HepG2 (cell line): ENCODE results near the gene TRIM10. TPM values are rescaled to one million over a fixed set of nuclear protein-coding genes. Genes with fewer than 3 reads are reported as not detected.
A peak's percentile ranks its signal among the peaks of the same experiment; 100 is the strongest.

Source experiments
- ATAC-seq: fragments of 200-7000 bp; cut with Tn5 transposase; 3 replicates; pipeline ENCODE4 v1.9.1; 2020; ENCODE audit warnings: mild to moderate bottlenecking, moderate library complexity
- BruUV-seq: library from RNA; stranded (reverse); fragments of 400-500 nt; replicated peaks from 2 replicates; lab custom pipeline; 2021; lab: Mats Ljungman, UMichigan
- CTCF ChIA-PET: fragments of 300-600 bp; formaldehyde crosslinking; extraction: SDS; loops from one replicate; lab custom pipeline; 2021; ENCODE audit warnings: low total read pairs, inconsistent platforms, low intra/inter-chr PET ratio; lab: Yijun Ruan, JAX
- POLR2A ChIA-PET: fragments of 350-600 bp; sonication (Branson Sonifier 250); formaldehyde crosslinking; loops from one replicate; lab custom pipeline; 2020; ENCODE audit warnings: antibody characterized with exemption, inconsistent platforms; lab: Yijun Ruan, JAX
- DNase-seq: peaks from one replicate; pipeline ENCODE4 v3.0.0-alpha.2; 2015; ENCODE audit warnings: low spot score
- FAIRE-seq: peaks from 3 replicates; lab custom pipeline; 2011; peaks lifted over from hg19 to GRCh38; lab: Jason Lieb, UNC
- H2AFZ ChIP-seq: one replicate; pipeline ENCODE4 v1.6.1; 2011; ENCODE audit warnings: low read length, inconsistent platforms
- H3K27ac ChIP-seq: fragments of 300-600 bp; 3 replicates; pipeline ENCODE4 v1.8.0; 2011; ENCODE audit warnings: mixed run types, mild to moderate bottlenecking, mixed read lengths, low read length, inconsistent platforms; ENCODE audit not compliant: insufficient read depth; ENCODE audit errors: extremely low read length
- H3K27me3 ChIP-seq, 2 experiments: fragments of 200-600 bp in 1 of 2; 2 replicates in 1 of 2; 3 replicates in 1 of 2; pipeline versions ENCODE4 v1.6.0 to v1.8.0; 2011; ENCODE audit warnings: low read length in 2 of 2, mild to moderate bottlenecking in 2 of 2, moderate library complexity in 2 of 2, inconsistent platforms in 1 of 2; ENCODE audit not compliant: insufficient read depth in 2 of 2, control insufficient read depth in 1 of 2
- H3K36me3 ChIP-seq, 2 experiments: fragments of 200-600 bp in 1 of 2; replicated peaks in 1 of 2; 2 replicates in 1 of 2; 3 replicates in 1 of 2; pipeline versions ENCODE4 v1.5.1 to v1.8.0; 2011; ENCODE audit warnings: low read length in 2 of 2, inconsistent platforms in 1 of 2; ENCODE audit not compliant: insufficient read depth in 2 of 2, control insufficient read depth in 1 of 2
- H3K4me1 ChIP-seq: 2 replicates; pipeline ENCODE4 v1.5.1; 2012; ENCODE audit warnings: low read length, inconsistent platforms; ENCODE audit not compliant: insufficient read depth
- H3K4me2 ChIP-seq: 2 replicates; pipeline ENCODE4 v1.6.0; 2011; ENCODE audit warnings: low read depth, low read length, inconsistent platforms
- H3K4me3 ChIP-seq, 3 experiments: fragments of 200-600 bp in 1 of 3; sonication (generic), shearing (Covaris generic) in 1 of 3; replicated peaks in 1 of 3; 2 replicates each; pipeline ENCODE4 v1.5.1; 2011 to 2016; ENCODE audit warnings: low read length in 3 of 3, inconsistent platforms in 2 of 3, low read depth in 2 of 3, mild to moderate bottlenecking in 2 of 3, control low read depth in 1 of 3, mixed read lengths in 1 of 3; ENCODE audit not compliant: insufficient read depth in 1 of 3
- H3K79me2 ChIP-seq: one replicate; pipeline ENCODE4 v1.6.1; 2011; ENCODE audit warnings: low read length, inconsistent platforms; ENCODE audit not compliant: insufficient read depth
- H3K9ac ChIP-seq: 2 replicates; pipeline ENCODE4 v1.6.0; 2011; ENCODE audit warnings: mild to moderate bottlenecking, low read depth, low read length, inconsistent platforms; ENCODE audit not compliant: insufficient read depth
- H3K9me3 ChIP-seq: 2 replicates; pipeline ENCODE4 v1.5.1; 2012; ENCODE audit warnings: mild to moderate bottlenecking, low read length
- H4K20me1 ChIP-seq: 2 replicates; pipeline ENCODE4 v1.6.0; 2011; ENCODE audit warnings: inconsistent platforms, mild to moderate bottlenecking, low read length, moderate library complexity; ENCODE audit not compliant: insufficient read depth
- ATF7 ChIP-seq, 2 experiments: fragments of 450-650 bp in 1 of 2; sonication (generic) in 1 of 2; formaldehyde crosslinking in 1 of 2; IDR thresholded peaks; 2 replicates each; pipeline versions ENCODE4 v1.4.0 to v1.6.1; 2016 to 2020; ENCODE audit warnings: antibody characterized with exemption in 1 of 2, mild to moderate bottlenecking in 1 of 2, missing genetic modification reagents in 1 of 2
- GABPA ChIP-seq, 2 experiments: IDR thresholded peaks; 2 replicates each; pipeline ENCODE4 v1.6.1; 2011 to 2016; ENCODE audit warnings: low read depth in 2 of 2, low read length in 1 of 2, missing biosample characterization in 1 of 2, missing genetic modification characterization in 1 of 2
- JUNB ChIP-seq: sonication (generic); formaldehyde crosslinking; IDR thresholded peaks from 2 replicates; pipeline ENCODE4 v1.8.0; 2022; ENCODE audit warnings: missing genetic modification reagents, mild to moderate bottlenecking, borderline replicate concordance
- MAFF ChIP-seq: IDR thresholded peaks from 2 replicates; pipeline ENCODE4 v1.6.1; 2011; ENCODE audit warnings: low read depth, low read length, improper control_type of control experiment
- MAFK ChIP-seq, 2 experiments: IDR thresholded peaks in 1 of 2; conservative IDR thresholded peaks in 1 of 2; 2 replicates each; pipeline ENCODE4 v1.6.1; 2011; ENCODE audit warnings: improper control_type of control experiment in 2 of 2, low read length in 2 of 2
- POGK ChIP-seq: sonication (generic); formaldehyde crosslinking; conservative IDR thresholded peaks from 2 replicates; pipeline ENCODE4 v1.8.0; 2022; ENCODE audit warnings: mild to moderate bottlenecking, moderate library complexity, missing genetic modification reagents
- ZMYM2 ChIP-seq: sonication (generic); formaldehyde crosslinking; IDR thresholded peaks from 2 replicates; pipeline ENCODE4 v1.8.0; 2022; ENCODE audit warnings: mild to moderate bottlenecking, missing genetic modification reagents
- WGBS: methylation state at CpG from one replicate; pipeline ENCODE4 v1.1.6; 2017; ENCODE audit warnings: low lambda C conversion rate; 5-methylcytosine and 5-hydroxymethylcytosine counted together
- in situ Hi-C: cut with HindIII; loops from 2 replicates; pipeline ENCODE4 v1.10.0; 2017; ENCODE audit warnings: low pct_unique_long_range_greater_than_20kb; ENCODE audit not compliant: extremely low pct_ligation_motif_present
- intact Hi-C: fragments of 100-400 bp; cut with micrococcal nuclease; formaldehyde crosslinking; loops from one replicate; pipeline ENCODE4 v1.10.0; 2022; ENCODE audit not compliant: unreplicated experiment
- polyA plus RNA-seq, 8 experiments: library from polyadenylated mRNA; depleted of rRNA in 3 of 8; stranded (reverse) in 7 of 8; unstranded in 1 of 8; fragments of >200 nt; fragmentation: Illumina TruSeq in 4 of 8; extraction: Trizol in 4 of 8; gene quantifications; 2 replicates each; pipeline versions ENCODE4 v1.2.1 to v1.2.3, GENCODE V29; 2011 to 2016; ENCODE audit warnings: low read depth in 4 of 8, missing spikeins in 1 of 8, mixed read lengths in 1 of 8; ENCODE audit not compliant: insufficient read depth in 1 of 8
- total RNA-seq, 5 experiments: library from RNA; depleted of rRNA; stranded (reverse); fragments of >200 nt; fragmentation: Illumina TruSeq; extraction: Trizol; gene quantifications; 2 replicates each; pipeline ENCODE4 v1.2.3, GENCODE V29; 2016; ENCODE audit warnings: low read depth in 1 of 5
- TF ChIP-seq, protein P1 (sequence below): sonication (generic); formaldehyde crosslinking; IDR thresholded peaks from 2 replicates; pipeline ENCODE4 v1.5.0; 2020; ENCODE audit warnings: missing genetic modification reagents

The TRIM10 gene
- total and polyA plus RNA-seq, 2 of the 13 experiments (the other 11 are each of a cell fraction or from before 2014, with no cell fraction given), result 4.1 to 6.8 TPM

DNA sequence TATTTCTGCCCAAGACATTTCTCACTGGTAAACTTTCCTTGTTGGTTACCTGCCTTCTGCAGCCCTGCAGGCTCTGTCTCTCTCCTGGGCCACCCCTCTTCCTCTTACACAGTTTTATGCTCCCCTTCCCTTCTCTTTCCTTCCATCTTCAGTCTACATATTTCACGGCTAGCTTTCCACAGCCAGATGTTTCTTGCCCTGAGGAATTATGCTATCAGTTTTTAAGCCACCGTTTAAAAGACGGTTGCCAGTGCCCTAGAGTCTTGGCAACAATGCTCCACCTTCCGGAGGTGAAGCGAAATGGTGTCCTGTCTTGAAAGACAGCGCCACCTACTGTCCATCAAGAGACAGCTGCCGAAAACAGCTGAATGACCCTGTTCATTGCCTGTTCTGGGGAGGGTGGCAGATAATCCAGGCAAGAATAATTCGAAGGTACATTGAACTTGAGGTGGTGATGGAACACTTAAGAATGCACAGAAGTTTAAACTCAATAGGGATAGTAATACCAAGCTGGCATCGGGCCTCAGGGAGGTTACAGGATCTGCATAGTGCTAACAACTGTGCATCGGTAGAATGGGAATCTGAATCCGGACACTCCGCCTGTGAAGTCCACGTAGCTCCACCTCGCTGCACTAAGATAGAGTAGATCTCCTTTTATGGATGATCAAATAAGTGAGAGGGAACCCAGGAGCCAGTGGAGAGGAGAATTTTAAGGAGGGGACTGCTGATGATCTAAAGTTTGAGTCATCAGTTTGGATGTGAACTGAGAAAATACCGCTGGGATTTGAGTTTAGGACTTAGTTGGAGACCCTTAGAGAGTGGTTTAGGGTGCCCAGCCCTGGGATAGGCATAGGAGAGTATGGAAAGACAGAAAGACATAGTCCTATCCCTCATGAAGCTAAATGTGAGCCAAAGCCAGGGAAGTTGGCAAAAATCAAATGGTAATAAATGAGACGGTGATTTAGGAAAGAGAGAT is 29.8 kb downstream of the TRIM10 start (continued):
- TF ChIP-seq, protein P1, sequence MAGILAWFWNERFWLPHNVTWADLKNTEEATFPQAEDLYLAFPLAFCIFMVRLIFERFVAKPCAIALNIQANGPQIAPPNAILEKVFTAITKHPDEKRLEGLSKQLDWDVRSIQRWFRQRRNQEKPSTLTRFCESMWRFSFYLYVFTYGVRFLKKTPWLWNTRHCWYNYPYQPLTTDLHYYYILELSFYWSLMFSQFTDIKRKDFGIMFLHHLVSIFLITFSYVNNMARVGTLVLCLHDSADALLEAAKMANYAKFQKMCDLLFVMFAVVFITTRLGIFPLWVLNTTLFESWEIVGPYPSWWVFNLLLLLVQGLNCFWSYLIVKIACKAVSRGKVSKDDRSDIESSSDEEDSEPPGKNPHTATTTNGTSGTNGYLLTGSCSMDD, result no peak
- TF ChIP-seq GABPA (IDR thresholded peaks at IDR 0.05; ENCODE audit: low read depth, low read length) (no peak), GABPA (CRISPR knock-in tag; IDR thresholded peaks at IDR 0.05; ENCODE audit: low read depth) (peak; percentile 33; the same call in 1 of the 2 replicates), JUNB (no peak), ZMYM2 (no peak), POGK (CRISPR knock-in tag) (0 out of 2 replicates have a peak, but pooled peaks have one; percentile 26)

GRCh38 chr6:30130179-30130679 is 30.8 kb downstream of the TRIM10 start:
- H3K9ac ChIP-seq, result no peak overlapping the region
- H3K36me3 ChIP-seq, result no peaks in the 10 kb centered on the region
- H3K4me1 ChIP-seq, result peaks cover 72% of the 10 kb centered on the region
- H3K9me3 ChIP-seq, result no peaks in the 10 kb centered on the region
- in situ Hi-C loops (no loop called here), intact Hi-C loops (loop anchor here (2.0 kb wide), 1 partner anchor 41 kb away; no protein-coding TSS in a partner anchor)
- TF ChIP-seq MAFF, result 0 out of 2 replicates have a peak, but pooled peaks have one; percentile 17
- no peak for TF ChIP-seq ATF7 (IDR thresholded peaks at IDR 0.05)
- TF ChIP-seq ATF7 (CRISPR knock-in tag; IDR thresholded peaks at IDR 0.05), result no peak
- TF ChIP-seq MAFK (conservative IDR thresholded peaks at IDR 0.05 in 1 of 2, IDR thresholded peaks at IDR 0.05 in 1 of 2; ENCODE audit: low read length in 2 of 2), result 0 out of 4 replicates have a peak, but pooled peaks have one; percentile 16 to 34
- ATAC-seq, result no peak
- ChIA-PET POLR2A (interaction anchor here (1.4 to 4.2 kb wide), 3 partner anchors 19 to 28 kb away, joined by 5 to 43 read pairs (median 17); no protein-coding TSS in a partner anchor), CTCF (interaction anchor here (1.0 to 6.5 kb wide), 5 partner anchors 26 to 54 kb away, joined by 3 to 140 read pairs (median 7); partner anchors contain the start of genes RNF39 and TRIM15)
- no peak overlapping the region for H3K4me3 ChIP-seq
- no peaks in the 10 kb centered on the region for H3K79me2 ChIP-seq
- no peak for DNase-seq
- H3K4me2 ChIP-seq, result peak overlapping the region; percentile 68
- H4K20me1 ChIP-seq, result no peaks in the 10 kb centered on the region
- WGBS, result 68% methylated on average over 4 of the region's 4 CpGs
- no peak overlapping the region for H3K27ac ChIP-seq
- H2AFZ ChIP-seq, result no peak overlapping the region
- no TSS peak for BruUV-seq
- FAIRE-seq, result no peak
- no peaks in the 10 kb centered on the region for H3K27me3 ChIP-seq
